ENCODE measurements around the gene DPP3.
"Not testable (repeated sequence)": the region's sequence is repeated elsewhere in the genome, so short reads cannot be mapped to it uniquely, and the experiment has no call there.

Gene DPP3

GRCh38 chr11:66480117-66480938, at the start of gene DPP3:
TSS of gene DPP3 (plus strand) at chr11:66480434. CDS start at chr11:66482201, 1,767 bp downstream.
- DNase-seq = peak; percentile 97

GRCh38 chr11:66431287-66431686, 48.9 kb upstream of the DPP3 start:
- not testable (repeated sequence) for DNase-seq

- not testable (repeated sequence) for DNase-seq
Measured at GRCh38 chr11:66431871-66432329, 48.3 kb upstream of the DPP3 start.

- no peak for DNase-seq
Measured at GRCh38 chr11:66432597-66432996, 47.6 kb upstream of the DPP3 start.

- DNase-seq = no peak
Measured at GRCh38 chr11:66437979-66438503, 42.2 kb upstream of the DPP3 start.

GRCh38 chr11:66438504-66439466, 41.4 kb upstream of the DPP3 start, which contains the start of gene MRPL11:
TSS of gene MRPL11 (minus strand) at chr11:66438848. CDS start at chr11:66438754, 94 bp downstream.
- peak; percentile 98 for DNase-seq

- DNase-seq = not testable (repeated sequence)
Measured at GRCh38 chr11:66440101-66440939, 39.9 kb upstream of the DPP3 start.

GRCh38 chr11:66440940-66441282, 39.3 kb upstream of the DPP3 start:
- not testable (repeated sequence) for DNase-seq

GRCh38 chr11:66443602-66444001, 36.6 kb upstream of the DPP3 start:
- no peak for DNase-seq

GRCh38 chr11:66447012-66447411, 33.2 kb upstream of the DPP3 start:
- DNase-seq = no peak

- DNase-seq = no peak
Measured at GRCh38 chr11:66448523-66448922, 31.7 kb upstream of the DPP3 start.

GRCh38 chr11:66450560-66450959, 29.7 kb upstream of the DPP3 start:
- DNase-seq = no peak

GRCh38 chr11:66451663-66452062, 28.6 kb upstream of the DPP3 start:
- no peak for DNase-seq

GRCh38 chr11:66454247-66454646, 26.0 kb upstream of the DPP3 start:
- DNase-seq = no peak

GRCh38 chr11:66454828-66455227, 25.4 kb upstream of the DPP3 start:
- DNase-seq = no peak

GRCh38 chr11:66457826-66458225, 22.4 kb upstream of the DPP3 start:
- DNase-seq = no peak

- no peak for DNase-seq
Measured at GRCh38 chr11:66459138-66459778, 21.0 kb upstream of the DPP3 start.

- no peak for DNase-seq
Measured at GRCh38 chr11:66462010-66462409, 18.2 kb upstream of the DPP3 start.

- DNase-seq = no peak
Measured at GRCh38 chr11:66462911-66463310, 17.3 kb upstream of the DPP3 start.

- not testable (repeated sequence) for DNase-seq
Measured at GRCh38 chr11:66464116-66464515, 16.1 kb upstream of the DPP3 start.

GRCh38 chr11:66464916-66465315, 15.3 kb upstream of the DPP3 start:
- DNase-seq = no peak
